PC-9 (cell line): ENCODE data around the gene NHS. TPM values are rescaled to one million over a fixed set of nuclear protein-coding genes. Genes with fewer than 3 reads are reported as not detected.

Experiments
- BruUV-seq: library from RNA; stranded (reverse); fragments of 400-500 nt; replicated peaks from 2 replicates; lab custom pipeline; 2021; lab: Mats Ljungman, UMichigan
- CTCF ChIA-PET: fragments of 300-600 bp; sonication (Branson Sonifier 250); formaldehyde crosslinking; loops from one replicate; lab custom pipeline; 2022; ENCODE audit warnings: antibody characterized with exemption; lab: Charles Lee
- POLR2A ChIA-PET: fragments of 300-600 bp; sonication (Branson Sonifier 250); formaldehyde crosslinking; loops from one replicate; lab custom pipeline; 2022; ENCODE audit warnings: antibody characterized with exemption; ENCODE audit not compliant: unreplicated experiment; lab: Charles Lee
- DNase-seq, 2 experiments: peaks; one replicate each; pipeline versions ENCODE4 v3.0.0 to v3.0.0-alpha.2; 2015 to 2022; ENCODE audit warnings: mixed read lengths in 1 of 2
- H2AFZ ChIP-seq: fragments of 200-600 bp; sonication (generic); 2 replicates; pipeline ENCODE4 v1.8.1; 2017; ENCODE audit warnings: antibody characterized with exemption
- H3F3A ChIP-seq: fragments of 200-600 bp; sonication (generic); 2 replicates; pipeline ENCODE4 v1.8.1; 2017; ENCODE audit warnings: antibody characterized with exemption, mild to moderate bottlenecking, low read depth; ENCODE audit not compliant: insufficient read depth
- H3K27ac ChIP-seq: fragments of 200-600 bp; sonication (generic); 2 replicates; pipeline ENCODE4 v1.6.1; 2016; ENCODE audit warnings: mixed run types
- H3K27me3 ChIP-seq: fragments of 200-600 bp; sonication (generic); 2 replicates; pipeline ENCODE4 v1.6.1; 2016; ENCODE audit warnings: low read depth, mixed run types; ENCODE audit not compliant: insufficient read depth
- H3K36me3 ChIP-seq: fragments of 200-600 bp; sonication (generic); 2 replicates; pipeline ENCODE4 v1.6.1; 2016; ENCODE audit warnings: low read depth, mixed run types
- H3K4me1 ChIP-seq: fragments of 200-600 bp; sonication (generic); replicated peaks from 2 replicates; pipeline ENCODE4 v1.6.1; 2016; ENCODE audit warnings: mixed run types; ENCODE audit not compliant: insufficient read depth
- H3K4me2 ChIP-seq: fragments of 200-600 bp; sonication (generic); 2 replicates; pipeline ENCODE4 v1.6.1; 2017; ENCODE audit warnings: mixed run types
- H3K4me3 ChIP-seq: fragments of 200-600 bp; sonication (generic); 2 replicates; pipeline ENCODE4 v1.6.1; 2016; ENCODE audit warnings: mixed run types
- H3K79me2 ChIP-seq: fragments of 200-600 bp; sonication (generic); 2 replicates; pipeline ENCODE4 v1.6.1; 2017; ENCODE audit warnings: low read depth, mixed run types
- H3K9me2 ChIP-seq: fragments of 200-600 bp; sonication (generic); 2 replicates; pipeline ENCODE4 v1.8.1; 2017; ENCODE audit warnings: mild to moderate bottlenecking; ENCODE audit not compliant: insufficient read depth
- H3K9me3 ChIP-seq: fragments of 200-600 bp; sonication (generic); 2 replicates; pipeline ENCODE4 v1.8.1; 2016; ENCODE audit warnings: low read depth; ENCODE audit not compliant: insufficient read depth
- H4K20me1 ChIP-seq: fragments of 200-600 bp; sonication (generic); 2 replicates; pipeline ENCODE4 v1.8.1; 2017; ENCODE audit not compliant: insufficient read depth
- EZH2 ChIP-seq: fragments of 200-600 bp; sonication (generic); IDR thresholded peaks from 2 replicates; pipeline ENCODE4 v1.8.0; 2017; ENCODE audit warnings: antibody characterized with exemption, low read depth
- intact Hi-C: fragments of 100-400 bp; cut with micrococcal nuclease; formaldehyde crosslinking; loops from one replicate; pipeline ENCODE4 v1.10.0; 2022; ENCODE audit not compliant: unreplicated experiment
- total RNA-seq: library from RNA; stranded (reverse); gene quantifications from 2 replicates; pipeline ENCODE4 v1.2.3, GENCODE V29; 2021
- TF ChIP-seq, protein P1 (sequence below): fragments of 200-600 bp; sonication (generic); conservative IDR thresholded peaks from 2 replicates; pipeline ENCODE4 v1.6.1; 2017; ENCODE audit warnings: mixed run types, antibody characterized with exemption, mild to moderate bottlenecking, moderate library complexity

The NHS gene
- total RNA-seq, 1 experiment from 2014 or later = 6.7 TPM

DNA sequence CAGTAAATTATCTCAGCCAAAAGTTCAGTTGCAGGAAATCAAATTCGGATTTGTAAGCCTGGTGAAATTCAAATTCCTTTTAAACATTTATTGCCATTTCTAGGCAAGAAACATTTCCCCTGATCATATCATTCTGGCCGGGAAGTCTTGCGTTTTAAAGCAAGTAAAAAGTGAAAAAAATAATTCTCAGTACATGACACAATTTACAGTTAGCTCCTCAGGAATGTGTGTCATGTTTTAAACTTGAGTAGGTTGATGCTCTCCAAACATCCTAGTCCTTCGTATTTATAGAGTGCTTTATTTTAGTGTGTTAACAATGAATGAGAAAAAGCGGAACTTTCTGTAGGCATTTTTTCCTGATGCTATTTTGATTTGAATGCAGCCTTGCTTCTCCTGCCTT lies 204.0 kb downstream of the NHS start:
- Histone ChIP-seq H3K4me2 (no peak overlapping the region), H3K9me3 (no peaks in the 10 kb centered on the region), H3K4me3 (no peak overlapping the region), H3K36me3 (no peaks in the 10 kb centered on the region), H3K27me3 (no peaks in the 10 kb centered on the region), H3K4me1 (peaks cover 11% of the 10 kb centered on the region), H3K9me2 (no peaks in the 10 kb centered on the region), H3K79me2 (no peaks in the 10 kb centered on the region), H3F3A (peaks cover 4% of the 10 kb centered on the region; the same call in 1 of the 2 replicates), H3K27ac (no peak overlapping the region), H2AFZ (no peak overlapping the region), H4K20me1 (no peaks in the 10 kb centered on the region)
- POLR2A ChIA-PET = no interaction called here
- no TSS peak for BruUV-seq
- no peak for DNase-seq
- no peak for TF ChIP-seq EZH2
- TF ChIP-seq, protein P1, sequence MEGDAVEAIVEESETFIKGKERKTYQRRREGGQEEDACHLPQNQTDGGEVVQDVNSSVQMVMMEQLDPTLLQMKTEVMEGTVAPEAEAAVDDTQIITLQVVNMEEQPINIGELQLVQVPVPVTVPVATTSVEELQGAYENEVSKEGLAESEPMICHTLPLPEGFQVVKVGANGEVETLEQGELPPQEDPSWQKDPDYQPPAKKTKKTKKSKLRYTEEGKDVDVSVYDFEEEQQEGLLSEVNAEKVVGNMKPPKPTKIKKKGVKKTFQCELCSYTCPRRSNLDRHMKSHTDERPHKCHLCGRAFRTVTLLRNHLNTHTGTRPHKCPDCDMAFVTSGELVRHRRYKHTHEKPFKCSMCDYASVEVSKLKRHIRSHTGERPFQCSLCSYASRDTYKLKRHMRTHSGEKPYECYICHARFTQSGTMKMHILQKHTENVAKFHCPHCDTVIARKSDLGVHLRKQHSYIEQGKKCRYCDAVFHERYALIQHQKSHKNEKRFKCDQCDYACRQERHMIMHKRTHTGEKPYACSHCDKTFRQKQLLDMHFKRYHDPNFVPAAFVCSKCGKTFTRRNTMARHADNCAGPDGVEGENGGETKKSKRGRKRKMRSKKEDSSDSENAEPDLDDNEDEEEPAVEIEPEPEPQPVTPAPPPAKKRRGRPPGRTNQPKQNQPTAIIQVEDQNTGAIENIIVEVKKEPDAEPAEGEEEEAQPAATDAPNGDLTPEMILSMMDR = no peak
- CTCF ChIA-PET = no interaction called here
- intact Hi-C loops = no loop called here

DNA sequence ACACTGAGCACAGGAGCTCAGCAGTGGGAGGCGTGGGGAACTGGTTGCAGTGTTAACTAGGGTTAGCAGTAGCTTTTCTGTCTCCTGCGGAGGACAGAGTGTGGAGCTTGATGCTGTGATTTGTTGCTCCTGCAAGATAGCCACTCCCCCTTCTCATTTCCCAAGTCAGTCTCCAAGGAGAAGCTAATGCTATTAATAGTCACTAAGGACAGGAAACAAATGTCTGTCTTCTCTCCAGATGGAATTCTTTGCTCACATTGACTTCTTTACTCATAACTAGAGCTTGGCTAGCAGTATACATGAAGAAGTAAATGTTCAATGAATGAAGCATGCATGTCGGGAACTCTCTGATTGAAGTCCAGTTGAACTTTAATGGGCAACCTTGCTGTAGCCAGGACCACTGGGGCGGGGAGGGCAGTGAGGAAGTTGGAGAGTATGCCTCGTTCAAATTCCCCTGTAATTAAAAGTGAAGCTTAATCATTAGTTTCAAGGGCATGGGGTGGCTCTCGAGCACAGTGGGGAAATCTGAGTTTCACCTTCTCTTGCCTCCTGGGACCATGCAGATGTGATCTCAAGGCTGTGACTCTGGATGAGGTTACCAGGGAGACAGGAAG lies 205.6 kb downstream of the NHS start:
- no TSS peak for BruUV-seq
- no peak overlapping the region for H2AFZ ChIP-seq
- ChIA-PET POLR2A (no interaction called here), CTCF (no interaction called here)
- DNase-seq = no peak
- no peaks in the 10 kb centered on the region for H3K27me3 ChIP-seq
- no peak overlapping the region for H3K4me2 ChIP-seq
- H4K20me1 ChIP-seq = no peaks in the 10 kb centered on the region
- no peaks in the 10 kb centered on the region for H3K36me3 ChIP-seq
- no peaks in the 10 kb centered on the region for H3K9me3 ChIP-seq
- H3K4me3 ChIP-seq = no peak overlapping the region
- intact Hi-C loops = no loop called here
- peaks cover 22% of the 10 kb centered on the region for H3K4me1 ChIP-seq
- no peak overlapping the region for H3K27ac ChIP-seq
- peaks cover 10% of the 10 kb centered on the region; the same call in 1 of the 2 replicates for H3F3A ChIP-seq
- TF ChIP-seq, protein P1 = no peak
- no peak for TF ChIP-seq EZH2
- no peaks in the 10 kb centered on the region for H3K9me2 ChIP-seq
- H3K79me2 ChIP-seq = peaks cover 9% of the 10 kb centered on the region

DNA sequence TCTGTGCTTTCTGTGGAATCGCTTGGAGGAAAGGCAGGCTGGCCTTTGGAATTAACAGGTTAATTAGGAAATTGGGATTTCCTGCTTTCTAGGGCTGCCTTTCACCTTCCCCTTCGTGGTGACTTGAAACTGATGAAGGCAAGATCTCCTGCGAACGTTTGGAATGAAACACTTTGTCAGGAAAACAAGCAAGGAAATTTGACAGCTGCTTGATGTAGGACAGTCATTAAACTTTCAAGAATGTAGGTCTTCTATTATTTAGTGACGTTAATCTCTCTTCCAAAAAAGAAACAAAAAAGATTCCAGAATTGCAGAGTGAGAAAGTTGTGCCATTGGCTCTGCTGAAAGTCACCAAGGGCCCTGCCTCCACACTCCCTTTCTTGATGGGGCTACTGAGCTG lies 206.6 kb downstream of the NHS start:
- Histone ChIP-seq H3K27me3 (no peaks in the 10 kb centered on the region), H4K20me1 (no peaks in the 10 kb centered on the region), H3F3A (peaks cover 10% of the 10 kb centered on the region; the same call in 1 of the 2 replicates), H3K4me1 (peaks cover 22% of the 10 kb centered on the region), H3K4me2 (no peak overlapping the region), H3K9me3 (no peaks in the 10 kb centered on the region), H2AFZ (no peak overlapping the region), H3K27ac (no peak overlapping the region), H3K36me3 (no peaks in the 10 kb centered on the region), H3K79me2 (peaks cover 11% of the 10 kb centered on the region), H3K4me3 (no peak overlapping the region), H3K9me2 (no peaks in the 10 kb centered on the region)
- TF ChIP-seq EZH2 = no peak
- TF ChIP-seq, protein P1 = no peak
- intact Hi-C loops = no loop called here
- DNase-seq = no peak
- CTCF ChIA-PET = no interaction called here
- no TSS peak for BruUV-seq
- POLR2A ChIA-PET = no interaction called here
